IMR-90 (cell line): ENCODE results near the gene NAP1L5. TPM values are rescaled to one million over a fixed set of nuclear protein-coding genes. Genes with fewer than 3 reads are reported as not detected.

ENCODE experiments used
- ATAC-seq: fragments of 200-7000 bp; cut with Tn5 transposase; 2 replicates; pipeline ENCODE4 v1.9.1; 2020; ENCODE audit warnings: low read depth, mild to moderate bottlenecking, moderate library complexity
- BruUV-seq: library from RNA; stranded (reverse); fragments of 400-500 nt; replicated peaks from 2 replicates; lab custom pipeline; 2021; lab: Mats Ljungman, UMichigan
- CTCF ChIA-PET: fragments of 300-600 bp; formaldehyde crosslinking; extraction: SDS; loops from one replicate; lab custom pipeline; 2021; ENCODE audit warnings: antibody characterized with exemption; lab: Yijun Ruan, JAX
- POLR2A ChIA-PET: fragments of 300-600 bp; sonication (Branson Sonifier 250); formaldehyde crosslinking; loops from one replicate; lab custom pipeline; 2022; ENCODE audit warnings: antibody characterized with exemption; ENCODE audit not compliant: unreplicated experiment; lab: Charles Lee
- DNase-seq: peaks from one replicate; pipeline ENCODE4 v3.0.0; 2013
- H2AFZ ChIP-seq: replicated peaks from 2 replicates; pipeline ENCODE3; 2013; ENCODE audit warnings: low read length, mild to moderate bottlenecking; ENCODE audit not compliant: poor library complexity
- H2AK5ac ChIP-seq: 2 replicates; pipeline ENCODE4 v1.6.1; 2013; ENCODE audit warnings: low read depth, low read length, inconsistent platforms
- H2AK9ac ChIP-seq: replicated peaks from 2 replicates; pipeline ENCODE3; 2013; ENCODE audit warnings: mild to moderate bottlenecking, low read depth, low read length, moderate library complexity; ENCODE audit not compliant: poor library complexity
- H2BK120ac ChIP-seq: 2 replicates; pipeline ENCODE4 v1.6.1; 2013; ENCODE audit warnings: low read depth, low read length, inconsistent platforms
- H2BK15ac ChIP-seq: 3 replicates; pipeline ENCODE4 v1.6.1; 2013; ENCODE audit warnings: low read depth, low read length, inconsistent platforms
- H2BK20ac ChIP-seq: 2 replicates; pipeline ENCODE4 v1.6.1; 2013; ENCODE audit warnings: low read depth, mild to moderate bottlenecking, inconsistent platforms, low read length, moderate library complexity
- H2BK5ac ChIP-seq: 2 replicates; pipeline ENCODE4 v1.6.1; 2013; ENCODE audit warnings: mild to moderate bottlenecking, low read depth, low read length, inconsistent platforms; ENCODE audit not compliant: poor library complexity, severe bottlenecking
- H3K14ac ChIP-seq: replicated peaks from 2 replicates; pipeline ENCODE4 v1.6.1; 2013; ENCODE audit warnings: low read depth, low read length, inconsistent platforms
- H3K18ac ChIP-seq: 2 replicates; pipeline ENCODE4 v1.6.1; 2013; ENCODE audit warnings: low read depth, low read length, control low read depth
- H3K23ac ChIP-seq: 2 replicates; pipeline ENCODE4 v1.6.1; 2013; ENCODE audit warnings: low read depth, low read length, inconsistent platforms
- H3K27ac ChIP-seq: 2 replicates; pipeline ENCODE4 v1.5.1; 2013; ENCODE audit warnings: mild to moderate bottlenecking, control low read depth, low read length; ENCODE audit not compliant: insufficient read depth
- H3K27me3 ChIP-seq: 2 replicates; pipeline ENCODE4 v1.6.1; 2013; ENCODE audit warnings: low read length; ENCODE audit not compliant: control insufficient read depth, insufficient read depth
- H3K36me3 ChIP-seq: 2 replicates; pipeline ENCODE4 v1.6.1; 2013; ENCODE audit warnings: low read length, mixed read lengths; ENCODE audit not compliant: control insufficient read depth, insufficient read depth
- H3K4ac ChIP-seq: 2 replicates; pipeline ENCODE4 v1.6.1; 2013; ENCODE audit warnings: low read depth, low read length, inconsistent platforms
- H3K4me1 ChIP-seq: 2 replicates; pipeline ENCODE4 v1.6.1; 2013; ENCODE audit warnings: low read length, mixed read lengths; ENCODE audit not compliant: control insufficient read depth, insufficient read depth
- H3K4me2 ChIP-seq: 2 replicates; pipeline ENCODE4 v1.6.1; 2013; ENCODE audit warnings: low read depth, mild to moderate bottlenecking, control low read depth, low read length, moderate library complexity
- H3K4me3 ChIP-seq: 2 replicates; pipeline ENCODE4 v1.5.1; 2013; ENCODE audit warnings: low read depth, mild to moderate bottlenecking, control low read depth, low read length, moderate library complexity; ENCODE audit not compliant: insufficient read depth
- H3K56ac ChIP-seq: 2 replicates; pipeline ENCODE4 v1.6.1; 2013; ENCODE audit warnings: low read length, inconsistent platforms; ENCODE audit not compliant: insufficient read depth; ENCODE audit errors: extremely low read depth
- H3K79me1 ChIP-seq, 2 experiments: 2 replicates each; pipeline ENCODE4 v1.6.1; 2013; ENCODE audit warnings: low read length in 2 of 2, inconsistent platforms in 1 of 2, low read depth in 1 of 2
- H3K9ac ChIP-seq: 2 replicates; pipeline ENCODE4 v1.6.1; 2013; ENCODE audit warnings: low read depth, low read length, control low read depth
- H3K9me1 ChIP-seq: 2 replicates; pipeline ENCODE4 v1.6.1; 2013; ENCODE audit warnings: low read length, inconsistent platforms; ENCODE audit not compliant: insufficient read depth
- H3K9me3 ChIP-seq: 2 replicates; pipeline ENCODE4 v1.6.1; 2013; ENCODE audit warnings: low read length; ENCODE audit not compliant: control insufficient read depth, insufficient read depth
- H4K20me1 ChIP-seq: 2 replicates; pipeline ENCODE4 v1.6.1; 2013; ENCODE audit warnings: low read length, inconsistent platforms; ENCODE audit not compliant: insufficient read depth
- H4K5ac ChIP-seq: 2 replicates; pipeline ENCODE4 v1.6.1; 2013; ENCODE audit warnings: mild to moderate bottlenecking, low read depth, low read length, control low read depth
- H4K8ac ChIP-seq, 2 experiments: 2 replicates each; pipeline ENCODE4 v1.6.1; 2013; ENCODE audit warnings: low read depth in 2 of 2, low read length in 2 of 2, control low read depth in 1 of 2, inconsistent platforms in 1 of 2
- H4K91ac ChIP-seq: 2 replicates; pipeline ENCODE4 v1.6.1; 2013; ENCODE audit warnings: low read depth, low read length, inconsistent platforms; ENCODE audit not compliant: insufficient read depth
- BHLHE40 ChIP-seq: fragments of 150-350 bp; IDR thresholded peaks from 2 replicates; pipeline ENCODE4 v1.6.1; 2016; ENCODE audit warnings: mild to moderate bottlenecking, low read depth, low read length
- CEBPB ChIP-seq: IDR thresholded peaks from 2 replicates; pipeline ENCODE4 v1.6.1; 2012; ENCODE audit warnings: low read depth, low read length, improper control_type of control experiment
- CHD1 ChIP-seq: IDR thresholded peaks from 2 replicates; pipeline ENCODE4 v1.6.1; 2012; ENCODE audit warnings: low read depth, low read length, improper control_type of control experiment
- ELK1 ChIP-seq: fragments of 150-350 bp; IDR thresholded peaks from 2 replicates; pipeline ENCODE4 v1.6.1; 2016; ENCODE audit warnings: low read depth, mild to moderate bottlenecking, low read length, moderate library complexity, borderline replicate concordance
- FOS ChIP-seq: fragments of 150-350 bp; IDR thresholded peaks from 2 replicates; pipeline ENCODE4 v1.6.1; 2016; ENCODE audit warnings: low read depth, low read length
- MAFK ChIP-seq: IDR thresholded peaks from 2 replicates; pipeline ENCODE4 v1.6.1; 2012; ENCODE audit warnings: low read depth, low read length, improper control_type of control experiment
- MAZ ChIP-seq: IDR thresholded peaks from 2 replicates; pipeline ENCODE4 v1.6.1; 2012; ENCODE audit warnings: low read depth, mild to moderate bottlenecking, low read length, improper control_type of control experiment, moderate library complexity, borderline replicate concordance
- NFE2L2 ChIP-seq: fragments of 150-350 bp; IDR thresholded peaks from 2 replicates; pipeline ENCODE4 v1.6.1; 2016; ENCODE audit warnings: low read depth, mild to moderate bottlenecking, low read length
- POLR2A ChIP-seq: IDR thresholded peaks from 2 replicates; pipeline ENCODE4 v1.6.1; 2012; ENCODE audit warnings: mild to moderate bottlenecking, low read depth, low read length
- RAD21 ChIP-seq: IDR thresholded peaks from 2 replicates; pipeline ENCODE4 v1.6.1; 2012; ENCODE audit warnings: low read length, improper control_type of control experiment
- RCOR1 ChIP-seq: IDR thresholded peaks from 2 replicates; pipeline ENCODE4 v1.6.1; 2012; ENCODE audit warnings: mild to moderate bottlenecking, low read length, improper control_type of control experiment; ENCODE audit not compliant: insufficient replicate concordance
- RFX5 ChIP-seq: IDR thresholded peaks from 2 replicates; pipeline ENCODE4 v1.8.0; 2012; ENCODE audit warnings: low read depth, mild to moderate bottlenecking, low read length, moderate library complexity
- SMC3 ChIP-seq: fragments of 150-350 bp; IDR thresholded peaks from 2 replicates; pipeline ENCODE4 v1.6.1; 2016; ENCODE audit warnings: low read depth, mild to moderate bottlenecking, antibody characterized with exemption, low read length, moderate library complexity
- USF2 ChIP-seq: fragments of 150-350 bp; IDR thresholded peaks from 2 replicates; pipeline ENCODE4 v1.6.1; 2017; ENCODE audit warnings: mild to moderate bottlenecking, antibody characterized with exemption, low read length, low read depth
- WGBS, 2 experiments: methylation state at CpG; one replicate each; pipeline versions ENCODE4 v1.1.5 to v1.1.7; 2013; ENCODE audit warnings: missing lambda C conversion rate in 2 of 2; ENCODE audit not compliant: insufficient read length in 1 of 2; ENCODE audit errors: extremely low coverage in 2 of 2; 5-methylcytosine and 5-hydroxymethylcytosine counted together
- dilution Hi-C: fragments of 300-500 bp; cut with HindIII; formaldehyde crosslinking; loops from one replicate; pipeline ENCODE4 v1.14.3; 2018; ENCODE audit warnings: low sequenced_read_pairs; ENCODE audit not compliant: unreplicated experiment
- in situ Hi-C: fragments of 300-500 bp; cut with MboI; formaldehyde crosslinking; loops from 3 replicates; pipeline ENCODE4 v1.14.3; 2019; ENCODE audit warnings: low sequenced_read_pairs, inconsistent platforms, mixed read lengths
- intact Hi-C: fragments of 100-400 bp; cut with micrococcal nuclease; formaldehyde crosslinking; loops from 2 replicates; pipeline ENCODE4 v1.10.0; 2022
- polyA plus RNA-seq, 3 experiments: library from polyadenylated mRNA; depleted of rRNA; stranded (reverse); fragments of >200 nt; gene quantifications; 2 replicates each; pipeline ENCODE4 v1.2.3, GENCODE V29; 2012; ENCODE audit warnings: low replicate concordance in 1 of 3
- total RNA-seq: library from RNA; depleted of rRNA; stranded (reverse); fragments of >200 nt; gene quantifications from 2 replicates; pipeline ENCODE4 v1.2.3, GENCODE V29; 2012
- TF ChIP-seq, protein P1 (sequence below): conservative IDR thresholded peaks from 2 replicates; pipeline ENCODE4 v1.5.1; 2012; ENCODE audit warnings: mild to moderate bottlenecking, low read depth, low read length, improper control_type of control experiment

NAP1L5 gene
- total and polyA plus RNA-seq, 2 of the 4 experiments (the other 2 are of a cell fraction) = 3.9 to 5.3 TPM

- no CpG with 5 or more reads among the region's 2 CpGs for WGBS, 2 experiments
- no peak overlapping the region for H2AFZ ChIP-seq
- H3K56ac ChIP-seq = no peak overlapping the region
- H3K27me3 ChIP-seq = no peaks in the 10 kb centered on the region
- peaks cover 4% of the 10 kb centered on the region for H3K36me3 ChIP-seq
- H3K4me2 ChIP-seq = no peak overlapping the region
- H4K91ac ChIP-seq = no peak overlapping the region
- POLR2A ChIA-PET = no interaction called here
- H4K8ac ChIP-seq = no peak overlapping the region
- no peak overlapping the region for H2BK15ac ChIP-seq
- H2BK5ac ChIP-seq = no peak overlapping the region
- no peaks in the 10 kb centered on the region for H3K9me3 ChIP-seq
- H2BK20ac ChIP-seq = no peak overlapping the region
- BruUV-seq = no TSS peak
- H4K20me1 ChIP-seq = no peaks in the 10 kb centered on the region
- no peak overlapping the region for H3K4ac ChIP-seq
- H3K4me1 ChIP-seq = no peaks in the 10 kb centered on the region; the same call in 1 of the 2 replicates
- in situ Hi-C loops = no loop called here
- peaks cover 2% of the 10 kb centered on the region; the same call in 1 of the 2 replicates for H3K9me1 ChIP-seq
- no peak overlapping the region; the same call in 1 of the 2 replicates for H3K18ac ChIP-seq
- dilution Hi-C loops = no loop called here
- no peak for DNase-seq
- H2BK120ac ChIP-seq = no peak overlapping the region
- TF ChIP-seq POLR2A (no peak), CHD1 (no peak), MAZ (no peak), FOS (no peak), USF2 (no peak), RCOR1 (no peak), RAD21 (no peak), RFX5 (no peak), CEBPB (no peak), MAFK (no peak), SMC3 (no peak), BHLHE40 (no peak), NFE2L2 (no peak), ELK1 (no peak)
- TF ChIP-seq, protein P1, sequence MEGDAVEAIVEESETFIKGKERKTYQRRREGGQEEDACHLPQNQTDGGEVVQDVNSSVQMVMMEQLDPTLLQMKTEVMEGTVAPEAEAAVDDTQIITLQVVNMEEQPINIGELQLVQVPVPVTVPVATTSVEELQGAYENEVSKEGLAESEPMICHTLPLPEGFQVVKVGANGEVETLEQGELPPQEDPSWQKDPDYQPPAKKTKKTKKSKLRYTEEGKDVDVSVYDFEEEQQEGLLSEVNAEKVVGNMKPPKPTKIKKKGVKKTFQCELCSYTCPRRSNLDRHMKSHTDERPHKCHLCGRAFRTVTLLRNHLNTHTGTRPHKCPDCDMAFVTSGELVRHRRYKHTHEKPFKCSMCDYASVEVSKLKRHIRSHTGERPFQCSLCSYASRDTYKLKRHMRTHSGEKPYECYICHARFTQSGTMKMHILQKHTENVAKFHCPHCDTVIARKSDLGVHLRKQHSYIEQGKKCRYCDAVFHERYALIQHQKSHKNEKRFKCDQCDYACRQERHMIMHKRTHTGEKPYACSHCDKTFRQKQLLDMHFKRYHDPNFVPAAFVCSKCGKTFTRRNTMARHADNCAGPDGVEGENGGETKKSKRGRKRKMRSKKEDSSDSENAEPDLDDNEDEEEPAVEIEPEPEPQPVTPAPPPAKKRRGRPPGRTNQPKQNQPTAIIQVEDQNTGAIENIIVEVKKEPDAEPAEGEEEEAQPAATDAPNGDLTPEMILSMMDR = no peak
- no peak overlapping the region for H3K14ac ChIP-seq
- H3K23ac ChIP-seq = no peak overlapping the region
- ATAC-seq = no peak
- intact Hi-C loops = no loop called here
- no peak overlapping the region for H3K27ac ChIP-seq
- H3K4me3 ChIP-seq = no peak overlapping the region
- CTCF ChIA-PET = interaction anchor here (0.9 kb wide), 1 partner anchor 10 kb away, joined by 4 read pairs; no protein-coding TSS in a partner anchor
- H3K9ac ChIP-seq = no peak overlapping the region
- no peak overlapping the region for H4K5ac ChIP-seq
- no peak overlapping the region for H2AK9ac ChIP-seq
- H2AK5ac ChIP-seq = no peak overlapping the region
- H3K79me1 ChIP-seq = no peaks in the 10 kb centered on the region; a peak in 1 of 4 replicates
Observed at GRCh38 chr4:88673886-88674285, 23.7 kb downstream of the NAP1L5 start.
